Stimulated activated CD8-positive, alpha-beta memory T cell treated with anti-CD3 and anti-CD28 coated beads, Interleukin-4, amount 100 ng/mL, for 24 hours (primary cell): ENCODE measurements around the gene MPST.

Source experiments
- DNase-seq: peaks from one replicate; pipeline ENCODE4 v3.0.0-alpha.2; 2020; ENCODE audit warnings: low read depth

Gene MPST

GRCh38 chr22:37001826-37002225, 17.7 kb upstream of the MPST start:
- DNase-seq: no peak

- no peak for DNase-seq
Observed at GRCh38 chr22:37002633-37003032, 16.9 kb upstream of the MPST start.

- DNase-seq: no peak
Observed at GRCh38 chr22:37007651-37008050, 11.9 kb upstream of the MPST start.

GRCh38 chr22:37008365-37008764, 11.2 kb upstream of the MPST start:
- no peak for DNase-seq

- DNase-seq: no peak
Observed at GRCh38 chr22:37009490-37009889, 10.1 kb upstream of the MPST start.

GRCh38 chr22:37010174-37010573, 9.4 kb upstream of the MPST start:
- no peak for DNase-seq

- DNase-seq: no peak
Observed at GRCh38 chr22:37010976-37011375, 8.6 kb upstream of the MPST start.

GRCh38 chr22:37011472-37011871, 8.1 kb upstream of the MPST start:
- DNase-seq: no peak

- DNase-seq: no peak
Observed at GRCh38 chr22:37012262-37012904, 7.2 kb upstream of the MPST start.

- DNase-seq: no peak
Observed at GRCh38 chr22:37012956-37013355, 6.6 kb upstream of the MPST start.

GRCh38 chr22:37014415-37014806, 5.1 kb upstream of the MPST start:
- no peak for DNase-seq

- no peak for DNase-seq
Observed at GRCh38 chr22:37014835-37015586, 4.5 kb upstream of the MPST start.

- no peak for DNase-seq
Observed at GRCh38 chr22:37015587-37015878, 4.0 kb upstream of the MPST start.

GRCh38 chr22:37016134-37016910, 3.2 kb upstream of the MPST start:
- DNase-seq: no peak

GRCh38 chr22:37017356-37017755, 2.2 kb upstream of the MPST start:
- no peak for DNase-seq

GRCh38 chr22:37018086-37018814, 1.3 kb upstream of the MPST start:
- DNase-seq: no peak

- DNase-seq: no peak
Observed at GRCh38 chr22:37018815-37019308, 680 bp upstream of the MPST start.

- DNase-seq: no peak
Observed at GRCh38 chr22:37020192-37020479, 594 bp downstream of the MPST start.

- DNase-seq: no peak
Observed at GRCh38 chr22:37021041-37021440, 1.5 kb downstream of the MPST start.

GRCh38 chr22:37021710-37022482, 2.4 kb downstream of the MPST start:
- DNase-seq: peak; percentile 26

- no peak for DNase-seq
Observed at GRCh38 chr22:37022483-37023337, 3.2 kb downstream of the MPST start.
